Measurements from ENCODE around the gene CACNA1C.

GRCh38 chr12:2485681-2486080 lies 432.9 kb downstream of the CACNA1C start:
- TF ChIP-seq CTCF (conservative IDR thresholded peaks at IDR 0.05 in 1 of 2, IDR thresholded peaks at IDR 0.05 in 1 of 2; ENCODE audit: low read depth in 1 of 2, low read length in 2 of 2) (no peak), EZH2 (IDR thresholded peaks at IDR 0.05; ENCODE audit: low read length, missing control alignments) (no peak)
